ENCODE results near the gene THOC6.
"Not testable (repeated sequence)": the region's sequence is repeated elsewhere in the genome, so short reads cannot be mapped to it uniquely, and the experiment has no call there.

The THOC6 gene

DNA sequence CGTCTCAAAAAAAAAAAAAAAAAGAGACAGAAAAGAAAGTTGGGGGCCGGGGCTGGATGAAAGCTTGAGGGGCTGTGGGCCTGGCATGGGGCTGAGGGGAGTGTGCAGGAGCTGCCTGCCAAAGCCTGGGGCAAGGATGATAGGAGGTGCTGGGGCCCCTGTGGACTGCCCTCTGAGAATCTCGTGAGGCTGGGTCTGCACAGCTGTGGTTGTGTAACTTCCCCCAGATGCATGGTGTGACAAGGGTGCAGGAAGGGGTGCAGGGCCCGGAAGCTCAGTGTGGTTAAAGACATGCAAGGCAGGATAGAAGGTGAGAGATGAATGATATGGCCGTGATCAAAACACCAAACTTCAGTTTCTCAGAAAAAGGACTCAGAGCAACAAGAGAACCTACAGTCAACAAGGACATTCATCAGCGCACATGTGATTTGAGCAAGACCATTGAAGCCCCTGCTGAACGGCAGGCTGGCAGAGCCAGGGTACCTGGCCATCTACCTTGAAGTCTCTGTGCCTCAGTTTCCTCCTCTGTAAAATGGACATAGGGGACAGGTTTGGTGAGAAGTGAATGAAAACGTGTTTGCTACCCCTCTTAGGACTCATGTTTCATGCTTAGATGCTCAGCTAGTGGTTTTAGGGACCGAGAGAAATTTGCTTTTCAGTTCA is 51.2 kb downstream of the THOC6 start:
- no peak for TF ChIP-seq EZH2 (IDR thresholded peaks at IDR 0.05; ENCODE audit: borderline replicate concordance, low read length)
- TF ChIP-seq, protein P1, sequence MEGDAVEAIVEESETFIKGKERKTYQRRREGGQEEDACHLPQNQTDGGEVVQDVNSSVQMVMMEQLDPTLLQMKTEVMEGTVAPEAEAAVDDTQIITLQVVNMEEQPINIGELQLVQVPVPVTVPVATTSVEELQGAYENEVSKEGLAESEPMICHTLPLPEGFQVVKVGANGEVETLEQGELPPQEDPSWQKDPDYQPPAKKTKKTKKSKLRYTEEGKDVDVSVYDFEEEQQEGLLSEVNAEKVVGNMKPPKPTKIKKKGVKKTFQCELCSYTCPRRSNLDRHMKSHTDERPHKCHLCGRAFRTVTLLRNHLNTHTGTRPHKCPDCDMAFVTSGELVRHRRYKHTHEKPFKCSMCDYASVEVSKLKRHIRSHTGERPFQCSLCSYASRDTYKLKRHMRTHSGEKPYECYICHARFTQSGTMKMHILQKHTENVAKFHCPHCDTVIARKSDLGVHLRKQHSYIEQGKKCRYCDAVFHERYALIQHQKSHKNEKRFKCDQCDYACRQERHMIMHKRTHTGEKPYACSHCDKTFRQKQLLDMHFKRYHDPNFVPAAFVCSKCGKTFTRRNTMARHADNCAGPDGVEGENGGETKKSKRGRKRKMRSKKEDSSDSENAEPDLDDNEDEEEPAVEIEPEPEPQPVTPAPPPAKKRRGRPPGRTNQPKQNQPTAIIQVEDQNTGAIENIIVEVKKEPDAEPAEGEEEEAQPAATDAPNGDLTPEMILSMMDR (IDR thresholded peaks at IDR 0.05; ENCODE audit: low read length): no peak
- peaks cover 12% of the 10 kb centered on the region; the same call in 1 of the 2 replicates for H3K27me3 ChIP-seq (ENCODE audit: insufficient read depth, low read length)
- no peaks in the 10 kb centered on the region for H3F3A ChIP-seq (ENCODE audit: insufficient read depth, low read length)
- H3K79me2 ChIP-seq (ENCODE audit: insufficient read depth, low read length): no peaks in the 10 kb centered on the region
- H3K9me3 ChIP-seq (ENCODE audit: low read length): no peaks in the 10 kb centered on the region
- no peak overlapping the region for H3K27ac ChIP-seq (ENCODE audit: low read depth, low read length, poor library complexity, severe bottlenecking)
- H3K9ac ChIP-seq (ENCODE audit: low read length): no peak overlapping the region
- H2AFZ ChIP-seq (ENCODE audit: low read length): no peak overlapping the region
- H3K4me2 ChIP-seq (ENCODE audit: low read length): peak overlapping the region; percentile 37
- H3K9me2 ChIP-seq (ENCODE audit: low read depth, low read length): no peaks in the 10 kb centered on the region
- no peaks in the 10 kb centered on the region for H4K20me1 ChIP-seq (ENCODE audit: insufficient read depth, low read length)
- H3K4me3 ChIP-seq (ENCODE audit: low read depth, low read length, poor library complexity, severe bottlenecking): no peak overlapping the region
- H3K4me1 ChIP-seq (ENCODE audit: insufficient read depth, low read length, severe bottlenecking): peaks cover 22% of the 10 kb centered on the region
- no peaks in the 10 kb centered on the region for H3K36me3 ChIP-seq (ENCODE audit: insufficient read depth, low read length)

DNA sequence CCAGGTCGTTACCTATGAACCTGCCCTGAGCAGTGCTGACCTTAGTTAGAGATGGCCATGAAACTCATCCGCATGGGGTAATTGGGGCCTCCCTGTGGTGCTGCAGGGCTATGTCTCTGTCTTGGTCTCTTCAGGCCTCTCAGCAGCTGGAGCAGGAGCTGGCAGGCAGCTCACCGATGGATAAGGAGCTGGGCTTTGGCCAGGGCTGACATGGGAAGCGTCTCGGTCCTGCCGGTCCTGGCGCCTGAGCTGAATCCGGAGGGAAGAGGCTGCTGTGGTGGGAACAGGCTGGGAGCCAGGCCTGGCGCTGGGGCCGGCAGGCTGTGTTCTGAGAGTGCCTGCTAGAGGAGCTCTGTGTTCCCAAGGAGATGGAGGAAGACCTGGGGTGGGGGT is 51.7 kb downstream of the THOC6 start:
- TF ChIP-seq EZH2 (IDR thresholded peaks at IDR 0.05; ENCODE audit: borderline replicate concordance, low read length): no peak
- TF ChIP-seq, protein P1 (IDR thresholded peaks at IDR 0.05; ENCODE audit: low read length): no peak
- Histone ChIP-seq H3K27me3 (ENCODE audit: insufficient read depth, low read length) (peaks cover 12% of the 10 kb centered on the region; the same call in 1 of the 2 replicates), H3K4me2 (ENCODE audit: low read length) (peak overlapping the region; percentile 37; the same call in 1 of the 2 replicates), H3K79me2 (ENCODE audit: insufficient read depth, low read length) (no peaks in the 10 kb centered on the region), H2AFZ (ENCODE audit: low read length) (no peak overlapping the region), H3K9me3 (ENCODE audit: low read length) (no peaks in the 10 kb centered on the region), H3K36me3 (ENCODE audit: insufficient read depth, low read length) (no peaks in the 10 kb centered on the region), H3K9me2 (ENCODE audit: low read depth, low read length) (no peaks in the 10 kb centered on the region), H3F3A (ENCODE audit: insufficient read depth, low read length) (no peaks in the 10 kb centered on the region), H3K27ac (ENCODE audit: low read depth, low read length, poor library complexity, severe bottlenecking) (no peak overlapping the region), H3K9ac (ENCODE audit: low read length) (no peak overlapping the region), H4K20me1 (ENCODE audit: insufficient read depth, low read length) (no peaks in the 10 kb centered on the region), H3K4me1 (ENCODE audit: insufficient read depth, low read length, severe bottlenecking) (peaks cover 22% of the 10 kb centered on the region), H3K4me3 (ENCODE audit: low read depth, low read length, poor library complexity, severe bottlenecking) (no peak overlapping the region)

DNA sequence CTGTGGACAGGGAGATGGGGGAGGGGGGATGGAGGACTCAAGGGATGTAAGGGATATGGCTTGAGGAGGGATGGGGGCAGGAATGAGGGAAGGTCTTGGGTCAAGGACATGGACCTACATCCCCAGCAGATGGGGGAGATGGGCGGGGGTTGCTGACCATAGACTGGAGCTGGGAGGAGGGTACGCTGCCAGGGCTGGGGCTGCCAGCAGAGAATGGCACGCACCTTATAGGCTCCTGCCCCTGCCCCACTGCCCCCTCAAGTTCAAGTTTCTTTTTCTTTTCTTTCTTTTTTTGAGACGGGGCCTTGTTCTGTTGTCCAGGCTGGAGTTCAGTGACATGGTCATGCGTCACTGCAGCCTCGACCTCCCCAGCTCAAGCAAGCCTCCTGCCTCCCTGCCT is 52.1 kb downstream of the THOC6 start:
- H3K4me2 ChIP-seq (ENCODE audit: low read length); H3F3A ChIP-seq (ENCODE audit: insufficient read depth, low read length): not testable (repeated sequence)

DNA sequence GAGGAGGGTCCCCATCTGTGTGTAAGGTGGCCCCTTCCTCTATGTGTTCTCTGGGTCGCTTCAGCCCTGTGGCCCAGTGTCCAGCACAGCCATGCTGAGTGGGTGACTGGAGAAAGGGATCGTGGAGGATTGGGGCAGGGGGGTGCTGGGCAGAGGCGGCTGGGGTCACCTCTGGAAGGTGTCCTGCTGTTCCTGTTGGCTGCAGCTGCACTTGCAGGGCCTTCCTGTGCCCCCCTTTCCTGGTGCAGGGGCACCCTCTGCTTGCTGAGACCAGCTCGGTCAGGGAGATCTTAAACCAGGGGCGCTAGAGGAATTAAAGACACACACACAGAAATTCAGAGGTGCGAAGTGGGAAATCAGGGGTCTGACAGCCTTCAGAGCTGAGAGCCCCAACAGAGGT is 52.7 kb downstream of the THOC6 start:
- H3K9me3 ChIP-seq (ENCODE audit: low read length): no peaks in the 10 kb centered on the region
- peaks cover 12% of the 10 kb centered on the region; the same call in 1 of the 2 replicates for H3K27me3 ChIP-seq (ENCODE audit: insufficient read depth, low read length)
- H3K9ac ChIP-seq (ENCODE audit: low read length): no peak overlapping the region
- peaks cover 22% of the 10 kb centered on the region for H3K4me1 ChIP-seq (ENCODE audit: insufficient read depth, low read length, severe bottlenecking)
- no peak overlapping the region for H3K27ac ChIP-seq (ENCODE audit: low read depth, low read length, poor library complexity, severe bottlenecking)
- no peaks in the 10 kb centered on the region for H3F3A ChIP-seq (ENCODE audit: insufficient read depth, low read length)
- no peak overlapping the region for H3K4me2 ChIP-seq (ENCODE audit: low read length)
- no peak overlapping the region for H2AFZ ChIP-seq (ENCODE audit: low read length)
- no peaks in the 10 kb centered on the region for H3K79me2 ChIP-seq (ENCODE audit: insufficient read depth, low read length)
- H3K9me2 ChIP-seq (ENCODE audit: low read depth, low read length): no peaks in the 10 kb centered on the region
- TF ChIP-seq EZH2 (IDR thresholded peaks at IDR 0.05; ENCODE audit: borderline replicate concordance, low read length): no peak
- TF ChIP-seq, protein P1 (IDR thresholded peaks at IDR 0.05; ENCODE audit: low read length): no peak
- H4K20me1 ChIP-seq (ENCODE audit: insufficient read depth, low read length): no peaks in the 10 kb centered on the region
- H3K36me3 ChIP-seq (ENCODE audit: insufficient read depth, low read length): no peaks in the 10 kb centered on the region
- H3K4me3 ChIP-seq (ENCODE audit: low read depth, low read length, poor library complexity, severe bottlenecking): no peak overlapping the region

More for the DNA sequence above, 52.1 kb downstream of the THOC6 start:
- not testable (repeated sequence) for H3K9me2 ChIP-seq (ENCODE audit: low read depth, low read length); H3K36me3 ChIP-seq (ENCODE audit: insufficient read depth, low read length); H3K4me3 ChIP-seq (ENCODE audit: low read depth, low read length, poor library complexity, severe bottlenecking); H3K9ac ChIP-seq (ENCODE audit: low read length); H3K27ac ChIP-seq (ENCODE audit: low read depth, low read length, poor library complexity, severe bottlenecking); H2AFZ ChIP-seq (ENCODE audit: low read length); H4K20me1 ChIP-seq (ENCODE audit: insufficient read depth, low read length); H3K9me3 ChIP-seq (ENCODE audit: low read length); H3K79me2 ChIP-seq (ENCODE audit: insufficient read depth, low read length)
- Histone ChIP-seq H3K27me3 (ENCODE audit: insufficient read depth, low read length) (peaks cover 12% of the 10 kb centered on the region; the same call in 1 of the 2 replicates), H3K4me1 (ENCODE audit: insufficient read depth, low read length, severe bottlenecking) (peaks cover 22% of the 10 kb centered on the region)

Measured in OCI-LY1 (cell line).